Measurements from ENCODE around the gene CARD10. TPM values are rescaled to one million over a fixed set of nuclear protein-coding genes. Genes with fewer than 3 reads are reported as not detected.

Gene CARD10
- total and polyA plus RNA-seq, 2 of the 13 experiments (the other 11 are each of a cell fraction or from before 2014, with no cell fraction given): 35.2 to 55.8 TPM

- POLR2A ChIA-PET: interaction anchor here (1.4 to 2.0 kb wide), 2 partner anchors 24 to 57 kb away, joined by 5 read pairs; no protein-coding TSS in a partner anchor
- Histone ChIP-seq H2AFZ (ENCODE audit: low read length) (no peak overlapping the region), H3K4me1 (ENCODE audit: insufficient read depth, low read length) (peaks cover 23% of the 10 kb centered on the region), H3K9me3 (ENCODE audit: low read length) (no peaks in the 10 kb centered on the region), H3K9ac (ENCODE audit: insufficient read depth, low read depth, low read length) (no peak overlapping the region), H3K27me3 (ENCODE audit: control insufficient read depth in 1 of 2, insufficient read depth in 2 of 2, low read length in 2 of 2) (peaks cover 0 to 2% of the 10 kb centered on the region in 2 experiments; a peak in 1 of 5 replicates), H3K79me2 (ENCODE audit: insufficient read depth, low read length) (no peaks in the 10 kb centered on the region), H3K36me3 (replicated peaks in 1 of 2; ENCODE audit: control insufficient read depth in 1 of 2, insufficient read depth in 2 of 2, low read length in 2 of 2) (no peaks in the 10 kb centered on the region), H4K20me1 (ENCODE audit: insufficient read depth, low read length) (0 out of 2 replicates have a peak, but pooled peaks cover 4% of the 10 kb centered on the region), H3K4me2 (ENCODE audit: low read depth, low read length) (no peak overlapping the region), H3K27ac (ENCODE audit: extremely low read length, insufficient read depth, low read length) (no peak overlapping the region), H3K4me3 (replicated peaks in 1 of 3; ENCODE audit: insufficient read depth in 1 of 3, low read depth in 2 of 3, low read length in 3 of 3) (no peak overlapping the region)
- intact Hi-C loops (cut with micrococcal nuclease; ENCODE audit: unreplicated experiment): loop anchor here (5.0 kb wide), 1 partner anchor 189 kb away; no protein-coding TSS in a partner anchor
- TF ChIP-seq ZNF382 (CRISPR knock-in tag; IDR thresholded peaks at IDR 0.05; ENCODE audit: borderline replicate concordance): no peak
- TF ChIP-seq DZIP1 (CRISPR knock-in tag; IDR thresholded peaks at IDR 0.05): no peak
- TF ChIP-seq ZFP82 (CRISPR knock-in tag; IDR thresholded peaks at IDR 0.05; ENCODE audit: borderline replicate concordance): no peak
- no peak for TF ChIP-seq MAFF (IDR thresholded peaks at IDR 0.05; ENCODE audit: low read depth, low read length)
- TF ChIP-seq ZSCAN31 (CRISPR knock-in tag; IDR thresholded peaks at IDR 0.05; ENCODE audit: low read depth): no peak
- no peak for TF ChIP-seq CSRNP1 (CRISPR knock-in tag; IDR thresholded peaks at IDR 0.05)
- TF ChIP-seq HDAC6 (IDR thresholded peaks at IDR 0.05; ENCODE audit: low read depth, low read length): no peak
- no peak for TF ChIP-seq RNF2 (conservative IDR thresholded peaks at IDR 0.05; ENCODE audit: low read depth)
- TF ChIP-seq ZNF484 (CRISPR knock-in tag; IDR thresholded peaks at IDR 0.05; ENCODE audit: borderline replicate concordance, low read depth): no peak
- TF ChIP-seq SCMH1 (CRISPR knock-in tag; IDR thresholded peaks at IDR 0.05; ENCODE audit: borderline replicate concordance): no peak
- ATAC-seq (no peak), FAIRE-seq (no peak), DNase-seq (ENCODE audit: low spot score) (no peak)
- CTCF ChIA-PET (ENCODE audit: low intra/inter-chr PET ratio, low total read pairs): interaction anchor here (4.2 kb wide), 1 partner anchor 139 kb away, joined by 45 read pairs; no protein-coding TSS in a partner anchor
- WGBS (ENCODE audit: low lambda C conversion rate): 91% methylated on average over 9 of the region's 14 CpGs
- in situ Hi-C loops (cut with HindIII; ENCODE audit: extremely low pct_ligation_motif_present, low pct_unique_long_range_greater_than_20kb): loop anchor here (5.0 kb wide), 1 partner anchor 134 kb away; no protein-coding TSS in a partner anchor
- no TSS peak for BruUV-seq (replicated peaks)
Measured at GRCh38 chr22:37455896-37456295, 63.3 kb downstream of the CARD10 start.

Data from HepG2 (cell line).